GM23338 (cell line): ENCODE measurements around the gene DPP10. TPM values are rescaled to one million over a fixed set of nuclear protein-coding genes. Genes with fewer than 3 reads are reported as not detected.

Source experiments
- ATAC-seq: fragments of 200-7000 bp; cut with Tn5 transposase; 3 replicates; pipeline ENCODE4 v1.9.1; 2020
- DNase-seq: peaks from one replicate; pipeline ENCODE4 v3.0.0-alpha.2; 2015; ENCODE audit warnings: low spot score
- H2AFZ ChIP-seq: fragments of 200-600 bp; sonication (generic); 2 replicates; pipeline ENCODE4 v1.8.0; 2016; ENCODE audit warnings: antibody characterized with exemption, mild to moderate bottlenecking, moderate library complexity
- H3F3A ChIP-seq: fragments of 200-600 bp; sonication (generic); replicated peaks from 2 replicates; pipeline ENCODE4 v1.8.0; 2017; ENCODE audit warnings: antibody characterized with exemption, mixed run types, low read depth
- H3K27ac ChIP-seq: fragments of 200-600 bp; sonication (generic); 2 replicates; pipeline ENCODE4 v1.6.1; 2016; ENCODE audit warnings: low read depth
- H3K27me3 ChIP-seq: fragments of 200-600 bp; sonication (generic); 2 replicates; pipeline ENCODE4 v1.8.0; 2016; ENCODE audit warnings: mild to moderate bottlenecking, mixed run types, moderate library complexity; ENCODE audit not compliant: insufficient read depth
- H3K36me3 ChIP-seq: fragments of 200-600 bp; sonication (generic); 2 replicates; pipeline ENCODE4 v1.8.0; 2016; ENCODE audit warnings: mild to moderate bottlenecking; ENCODE audit not compliant: insufficient read depth
- H3K4me1 ChIP-seq: fragments of 200-600 bp; sonication (generic); 2 replicates; pipeline ENCODE4 v1.8.0; 2016; ENCODE audit warnings: mild to moderate bottlenecking, moderate library complexity; ENCODE audit not compliant: insufficient read depth
- H3K4me2 ChIP-seq: fragments of 200-600 bp; sonication (generic); 2 replicates; pipeline ENCODE4 v1.7.1; 2017; ENCODE audit warnings: mixed run types
- H3K4me3 ChIP-seq: fragments of 200-600 bp; sonication (generic); 2 replicates; pipeline ENCODE4 v1.6.1; 2016; ENCODE audit warnings: mixed run types
- H3K79me2 ChIP-seq: fragments of 200-600 bp; sonication (generic); replicated peaks from 2 replicates; pipeline ENCODE4 v1.8.0; 2017; ENCODE audit warnings: mild to moderate bottlenecking; ENCODE audit not compliant: insufficient read depth
- H3K9me2 ChIP-seq: fragments of 200-600 bp; sonication (generic); 2 replicates; pipeline ENCODE4 v1.8.0; 2017; ENCODE audit not compliant: insufficient read depth
- H4K20me1 ChIP-seq: fragments of 200-600 bp; sonication (generic); replicated peaks from 2 replicates; pipeline ENCODE4 v1.8.0; 2017; ENCODE audit warnings: mild to moderate bottlenecking; ENCODE audit not compliant: insufficient read depth
- H3K27ac Mint-ChIP-seq: 2 replicates; pipeline ENCODE4 v1.8.0; 2020; ENCODE audit warnings: inconsistent platforms, mild to moderate bottlenecking, moderate library complexity, mixed read lengths
- H3K27me3 Mint-ChIP-seq: 3 replicates; pipeline ENCODE4 v1.8.0; 2022; ENCODE audit warnings: low read depth, mild to moderate bottlenecking, moderate library complexity, mixed read lengths, inconsistent platforms; ENCODE audit not compliant: insufficient read depth, poor library complexity
- H3K36me3 Mint-ChIP-seq: 3 replicates; pipeline ENCODE4 v1.8.0; 2021; ENCODE audit warnings: low read depth, mild to moderate bottlenecking, inconsistent platforms, moderate library complexity, mixed read lengths
- H3K4me1 Mint-ChIP-seq: 3 replicates; pipeline ENCODE4 v1.8.0; 2020; ENCODE audit warnings: mild to moderate bottlenecking, inconsistent platforms, mixed read lengths
- H3K4me3 Mint-ChIP-seq: 3 replicates; pipeline ENCODE4 v1.8.0; 2021; ENCODE audit warnings: moderate library complexity, mild to moderate bottlenecking, inconsistent platforms, mixed read lengths
- H3K9me3 Mint-ChIP-seq: 3 replicates; pipeline ENCODE4 v1.8.0; 2020; ENCODE audit warnings: moderate library complexity, mild to moderate bottlenecking, inconsistent platforms, mixed read lengths
- EZH2 ChIP-seq: fragments of 200-600 bp; sonication (generic); IDR thresholded peaks from one replicate; pipeline ENCODE4 v1.8.0; 2017; ENCODE audit warnings: antibody characterized with exemption, mild to moderate bottlenecking, low read depth; ENCODE audit not compliant: unreplicated experiment
- JUNB ChIP-seq: IDR thresholded peaks from one replicate; pipeline ENCODE4 v1.6.1; 2016; ENCODE audit warnings: antibody characterized with exemption; ENCODE audit not compliant: unreplicated experiment
- NANOG ChIP-seq: IDR thresholded peaks from 2 replicates; pipeline ENCODE4 v1.6.1; 2016; ENCODE audit warnings: antibody characterized with exemption, borderline replicate concordance
- POLR2AphosphoS5 ChIP-seq: IDR thresholded peaks from 2 replicates; pipeline ENCODE4 v1.6.1; 2016; ENCODE audit warnings: antibody characterized with exemption, low read depth
- STAT1 ChIP-seq: IDR thresholded peaks from one replicate; pipeline ENCODE4 v1.6.1; 2016; ENCODE audit warnings: antibody characterized with exemption; ENCODE audit not compliant: unreplicated experiment
- ZNF331 ChIP-seq: fragments of 250-450 bp; sonication (Bioruptor Pico); IDR thresholded peaks from 2 replicates; pipeline ENCODE4 v1.5.0; 2020; ENCODE audit warnings: low read depth, mild to moderate bottlenecking, moderate library complexity
- polyA plus RNA-seq: library from polyadenylated mRNA; unstranded; fragments of >200 nt; fragmentation: Nextera tagmentation; extraction: Ambion mirVana; gene quantifications from 2 replicates; pipeline ENCODE4 v1.2.1, GENCODE V29; 2016
- total RNA-seq: library from RNA; depleted of rRNA; stranded (reverse); fragments of >200 nt; shearing (Covaris generic); gene quantifications from 2 replicates; pipeline ENCODE4 v1.2.3, GENCODE V29; 2014
- TF ChIP-seq, protein P1 (sequence below): IDR thresholded peaks from 2 replicates; pipeline ENCODE4 v1.6.1; 2016; ENCODE audit warnings: antibody characterized with exemption
- TF ChIP-seq, protein P2 (sequence below), 2 experiments: fragments of 200-600 bp in 1 of 2; sonication (generic) in 1 of 2; conservative IDR thresholded peaks; 2 replicates each; pipeline versions ENCODE4 v1.5.1 to v1.6.1; 2016 to 2017; ENCODE audit warnings: antibody characterized with exemption in 2 of 2, low read depth in 2 of 2, mild to moderate bottlenecking in 2 of 2, moderate library complexity in 1 of 2
- TF ChIP-seq, protein P3 (sequence below): IDR thresholded peaks from one replicate; pipeline ENCODE4 v1.6.1; 2018; ENCODE audit warnings: antibody characterized with exemption; ENCODE audit not compliant: unreplicated experiment

The DPP10 gene
- total and polyA plus RNA-seq, 2 experiments from 2014 or later: 3.6 to 14.8 TPM

DNA sequence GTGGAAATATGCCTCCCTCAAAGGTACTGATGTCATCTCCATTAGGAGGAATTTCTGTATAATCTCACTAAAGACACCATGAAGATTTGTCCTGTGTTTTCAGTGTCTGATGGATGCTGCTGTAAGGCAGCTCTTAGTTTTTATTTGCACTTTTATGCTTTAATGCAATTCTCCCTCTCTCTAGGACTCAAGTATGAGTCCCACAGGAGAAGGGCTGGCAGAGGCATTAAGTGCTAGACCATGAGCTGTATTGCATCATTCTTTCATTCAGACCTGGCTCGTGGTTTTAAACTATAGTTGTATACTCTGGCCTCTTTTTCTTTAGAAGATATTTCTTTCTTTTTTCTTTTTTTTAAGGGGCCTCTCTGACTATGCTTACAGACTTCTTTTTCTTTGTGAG, 805.6 kb downstream of the DPP10 start:
- H3K27ac ChIP-seq: no peak overlapping the region
- peaks cover 4% of the 10 kb centered on the region; the same call in 2 of the 3 replicates for H3K9me3 Mint-ChIP-seq
- no peaks in the 10 kb centered on the region for H3K36me3 ChIP-seq
- no peaks in the 10 kb centered on the region for H3K4me1 ChIP-seq
- H4K20me1 ChIP-seq: no peaks in the 10 kb centered on the region; the same call in 1 of the 2 replicates
- TF ChIP-seq, protein P1, sequence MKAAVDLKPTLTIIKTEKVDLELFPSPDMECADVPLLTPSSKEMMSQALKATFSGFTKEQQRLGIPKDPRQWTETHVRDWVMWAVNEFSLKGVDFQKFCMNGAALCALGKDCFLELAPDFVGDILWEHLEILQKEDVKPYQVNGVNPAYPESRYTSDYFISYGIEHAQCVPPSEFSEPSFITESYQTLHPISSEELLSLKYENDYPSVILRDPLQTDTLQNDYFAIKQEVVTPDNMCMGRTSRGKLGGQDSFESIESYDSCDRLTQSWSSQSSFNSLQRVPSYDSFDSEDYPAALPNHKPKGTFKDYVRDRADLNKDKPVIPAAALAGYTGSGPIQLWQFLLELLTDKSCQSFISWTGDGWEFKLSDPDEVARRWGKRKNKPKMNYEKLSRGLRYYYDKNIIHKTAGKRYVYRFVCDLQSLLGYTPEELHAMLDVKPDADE: no peak
- TF ChIP-seq JUNB: no peak
- TF ChIP-seq EZH2: no peak
- no peaks in the 10 kb centered on the region for H3K27me3 Mint-ChIP-seq
- no peaks in the 10 kb centered on the region for H3K9me2 ChIP-seq
- H3K4me1 Mint-ChIP-seq: no peaks in the 10 kb centered on the region
- H3K27me3 ChIP-seq: no peaks in the 10 kb centered on the region
- ATAC-seq (no peak), DNase-seq (no peak)
- H3K4me2 ChIP-seq: no peak overlapping the region
- no peak overlapping the region for H3K4me3 Mint-ChIP-seq
- H3K4me3 ChIP-seq: no peak overlapping the region
- peaks cover 5% of the 10 kb centered on the region; the same call in 1 of the 2 replicates for H3K79me2 ChIP-seq
- 0 out of 3 replicates have a peak, but pooled peaks cover 5% of the 10 kb centered on the region for H3K36me3 Mint-ChIP-seq
- no peak overlapping the region for H3K27ac Mint-ChIP-seq
- H2AFZ ChIP-seq: no peak overlapping the region
- no peaks in the 10 kb centered on the region for H3F3A ChIP-seq

DNA sequence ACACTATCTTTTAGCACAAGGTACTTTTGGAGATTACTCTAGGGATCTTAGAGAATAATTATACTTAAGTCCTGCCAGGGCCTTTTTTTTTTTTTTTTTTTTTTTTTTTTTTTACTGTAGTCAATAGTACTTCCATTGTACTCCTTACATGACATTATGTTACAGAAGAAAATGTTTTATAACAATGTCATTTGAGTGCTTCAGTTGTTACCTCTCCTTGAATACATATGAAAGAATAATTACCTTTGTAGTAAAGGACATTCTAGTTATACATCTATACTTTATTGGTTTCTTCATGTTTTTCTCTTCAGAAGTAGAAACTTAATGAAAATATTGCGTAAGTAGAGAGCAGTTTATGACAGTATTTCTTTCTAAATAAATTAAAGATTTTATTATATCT, 834.9 kb downstream of the DPP10 start:
- Histone ChIP-seq H3K4me1 (no peaks in the 10 kb centered on the region), H2AFZ (no peak overlapping the region), H3F3A (no peaks in the 10 kb centered on the region), H3K4me3 (no peak overlapping the region), H4K20me1 (no peaks in the 10 kb centered on the region), H3K4me2 (no peak overlapping the region), H3K36me3 (no peaks in the 10 kb centered on the region), H3K79me2 (no peaks in the 10 kb centered on the region), H3K9me2 (no peaks in the 10 kb centered on the region), H3K27me3 (no peaks in the 10 kb centered on the region), H3K27ac (no peak overlapping the region)
- no peaks in the 10 kb centered on the region; the same call in 2 of the 3 replicates for H3K36me3 Mint-ChIP-seq
- H3K27ac Mint-ChIP-seq: no peak overlapping the region
- H3K4me3 Mint-ChIP-seq: no peak overlapping the region
- no peaks in the 10 kb centered on the region for H3K9me3 Mint-ChIP-seq
- no peaks in the 10 kb centered on the region for H3K27me3 Mint-ChIP-seq
- ATAC-seq (no peak), DNase-seq (no peak)
- no peak for TF ChIP-seq POLR2AphosphoS5
- H3K4me1 Mint-ChIP-seq: peaks cover 3% of the 10 kb centered on the region; the same call in 2 of the 3 replicates

DNA sequence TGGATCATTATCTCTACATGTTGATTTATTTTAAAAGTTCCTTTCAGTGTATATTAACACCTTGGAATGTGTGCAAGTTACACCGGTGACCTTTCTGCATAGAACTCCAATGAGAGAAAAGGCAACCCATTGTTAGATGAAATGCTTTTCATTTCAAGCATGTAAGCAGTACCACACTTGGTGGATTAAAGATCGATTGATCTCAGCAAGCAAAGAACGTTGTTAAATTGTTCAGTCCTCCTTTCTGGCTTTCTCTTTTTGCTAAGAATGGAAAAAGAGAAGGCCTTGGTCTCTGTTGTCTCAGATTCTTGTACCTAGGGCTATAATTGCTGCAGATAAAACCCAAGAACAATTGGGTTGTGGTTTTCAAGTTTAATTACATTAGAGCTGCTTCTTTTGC, 843.0 kb downstream of the DPP10 start:
- Mint-ChIP-seq H3K36me3 (no peaks in the 10 kb centered on the region), H3K4me3 (no peak overlapping the region), H3K4me1 (peaks cover 8% of the 10 kb centered on the region), H3K27ac (no peak overlapping the region), H3K27me3 (peaks cover 2% of the 10 kb centered on the region), H3K9me3 (no peaks in the 10 kb centered on the region)
- H3K27me3 ChIP-seq: no peaks in the 10 kb centered on the region
- H3K79me2 ChIP-seq: no peaks in the 10 kb centered on the region; the same call in 1 of the 2 replicates
- no peaks in the 10 kb centered on the region for H3F3A ChIP-seq
- no peaks in the 10 kb centered on the region for H3K9me2 ChIP-seq
- H3K36me3 ChIP-seq: no peaks in the 10 kb centered on the region
- no peak for DNase-seq
- no peaks in the 10 kb centered on the region for H4K20me1 ChIP-seq
- H3K27ac ChIP-seq: no peak overlapping the region
- H3K4me1 ChIP-seq: peaks cover 6% of the 10 kb centered on the region; the same call in 1 of the 2 replicates
- H3K4me2 ChIP-seq: no peak overlapping the region
- no peak for ATAC-seq
- no peak overlapping the region for H2AFZ ChIP-seq
- H3K4me3 ChIP-seq: no peak overlapping the region
- TF ChIP-seq, protein P2, sequence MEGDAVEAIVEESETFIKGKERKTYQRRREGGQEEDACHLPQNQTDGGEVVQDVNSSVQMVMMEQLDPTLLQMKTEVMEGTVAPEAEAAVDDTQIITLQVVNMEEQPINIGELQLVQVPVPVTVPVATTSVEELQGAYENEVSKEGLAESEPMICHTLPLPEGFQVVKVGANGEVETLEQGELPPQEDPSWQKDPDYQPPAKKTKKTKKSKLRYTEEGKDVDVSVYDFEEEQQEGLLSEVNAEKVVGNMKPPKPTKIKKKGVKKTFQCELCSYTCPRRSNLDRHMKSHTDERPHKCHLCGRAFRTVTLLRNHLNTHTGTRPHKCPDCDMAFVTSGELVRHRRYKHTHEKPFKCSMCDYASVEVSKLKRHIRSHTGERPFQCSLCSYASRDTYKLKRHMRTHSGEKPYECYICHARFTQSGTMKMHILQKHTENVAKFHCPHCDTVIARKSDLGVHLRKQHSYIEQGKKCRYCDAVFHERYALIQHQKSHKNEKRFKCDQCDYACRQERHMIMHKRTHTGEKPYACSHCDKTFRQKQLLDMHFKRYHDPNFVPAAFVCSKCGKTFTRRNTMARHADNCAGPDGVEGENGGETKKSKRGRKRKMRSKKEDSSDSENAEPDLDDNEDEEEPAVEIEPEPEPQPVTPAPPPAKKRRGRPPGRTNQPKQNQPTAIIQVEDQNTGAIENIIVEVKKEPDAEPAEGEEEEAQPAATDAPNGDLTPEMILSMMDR (conservative IDR thresholded peaks at IDR 0.05; ENCODE audit: low read depth in 2 of 2): no peak
- TF ChIP-seq EZH2: no peak
- no peak for TF ChIP-seq JUNB
- TF ChIP-seq ZNF331: no peak
- TF ChIP-seq NANOG: no peak
- TF ChIP-seq, protein P3, sequence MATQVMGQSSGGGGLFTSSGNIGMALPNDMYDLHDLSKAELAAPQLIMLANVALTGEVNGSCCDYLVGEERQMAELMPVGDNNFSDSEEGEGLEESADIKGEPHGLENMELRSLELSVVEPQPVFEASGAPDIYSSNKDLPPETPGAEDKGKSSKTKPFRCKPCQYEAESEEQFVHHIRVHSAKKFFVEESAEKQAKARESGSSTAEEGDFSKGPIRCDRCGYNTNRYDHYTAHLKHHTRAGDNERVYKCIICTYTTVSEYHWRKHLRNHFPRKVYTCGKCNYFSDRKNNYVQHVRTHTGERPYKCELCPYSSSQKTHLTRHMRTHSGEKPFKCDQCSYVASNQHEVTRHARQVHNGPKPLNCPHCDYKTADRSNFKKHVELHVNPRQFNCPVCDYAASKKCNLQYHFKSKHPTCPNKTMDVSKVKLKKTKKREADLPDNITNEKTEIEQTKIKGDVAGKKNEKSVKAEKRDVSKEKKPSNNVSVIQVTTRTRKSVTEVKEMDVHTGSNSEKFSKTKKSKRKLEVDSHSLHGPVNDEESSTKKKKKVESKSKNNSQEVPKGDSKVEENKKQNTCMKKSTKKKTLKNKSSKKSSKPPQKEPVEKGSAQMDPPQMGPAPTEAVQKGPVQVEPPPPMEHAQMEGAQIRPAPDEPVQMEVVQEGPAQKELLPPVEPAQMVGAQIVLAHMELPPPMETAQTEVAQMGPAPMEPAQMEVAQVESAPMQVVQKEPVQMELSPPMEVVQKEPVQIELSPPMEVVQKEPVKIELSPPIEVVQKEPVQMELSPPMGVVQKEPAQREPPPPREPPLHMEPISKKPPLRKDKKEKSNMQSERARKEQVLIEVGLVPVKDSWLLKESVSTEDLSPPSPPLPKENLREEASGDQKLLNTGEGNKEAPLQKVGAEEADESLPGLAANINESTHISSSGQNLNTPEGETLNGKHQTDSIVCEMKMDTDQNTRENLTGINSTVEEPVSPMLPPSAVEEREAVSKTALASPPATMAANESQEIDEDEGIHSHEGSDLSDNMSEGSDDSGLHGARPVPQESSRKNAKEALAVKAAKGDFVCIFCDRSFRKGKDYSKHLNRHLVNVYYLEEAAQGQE: no peak
- no peak for TF ChIP-seq STAT1
